Activated CD4-positive, alpha-beta T cell treated with anti-CD3 and anti-CD28 coated beads for 1 hour (primary cell): ENCODE results near the gene MOB2.

Experiments
- DNase-seq: peaks from one replicate; pipeline ENCODE4 v3.0.0-alpha.2; 2020

MOB2 gene, protein sequence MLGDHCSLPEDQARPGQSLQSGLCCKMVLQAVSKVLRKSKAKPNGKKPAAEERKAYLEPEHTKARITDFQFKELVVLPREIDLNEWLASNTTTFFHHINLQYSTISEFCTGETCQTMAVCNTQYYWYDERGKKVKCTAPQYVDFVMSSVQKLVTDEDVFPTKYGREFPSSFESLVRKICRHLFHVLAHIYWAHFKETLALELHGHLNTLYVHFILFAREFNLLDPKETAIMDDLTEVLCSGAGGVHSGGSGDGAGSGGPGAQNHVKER

DNA sequence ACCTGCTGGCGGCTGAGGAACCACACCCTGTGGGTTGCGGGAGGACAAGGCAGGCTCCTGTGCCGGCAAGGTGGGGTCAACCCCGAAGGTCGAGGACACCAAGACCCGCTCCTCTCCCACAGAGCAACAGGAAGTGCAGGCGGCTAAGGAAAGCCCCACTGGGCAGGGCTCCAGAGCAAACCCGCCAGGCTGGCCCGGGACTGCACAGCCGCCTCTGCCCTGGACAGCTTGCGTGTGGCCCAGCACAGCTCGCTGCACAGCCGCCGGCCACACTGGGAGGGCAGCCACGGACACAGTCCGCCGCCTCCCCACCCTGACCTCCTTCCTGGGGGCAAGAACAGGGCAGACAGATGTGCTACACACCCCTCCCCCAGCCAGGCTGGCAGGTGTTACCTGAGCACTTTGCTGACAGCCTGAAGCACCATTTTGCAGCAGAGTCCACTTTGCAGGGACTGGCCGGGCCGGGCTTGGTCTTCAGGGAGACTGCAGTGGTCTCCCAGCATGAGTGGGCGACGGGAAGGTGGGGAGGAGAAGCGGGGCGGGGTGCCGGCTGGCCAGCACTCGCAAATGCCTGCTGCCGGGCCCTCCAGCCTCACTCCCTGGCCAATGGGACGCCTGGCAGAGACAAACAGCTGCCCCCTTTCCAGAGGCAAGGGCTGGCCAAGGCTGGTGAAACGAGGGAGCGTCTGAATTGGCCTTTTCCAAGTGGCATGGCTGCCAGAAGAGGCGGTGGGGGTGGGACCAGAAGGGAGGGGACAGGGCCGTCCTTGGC lies at the start of gene MOB2:
TSS of gene MOB2 (minus strand) at position 726 of the 772 bp plus-strand sequence. CDS start at position 503, 223 bp downstream.
- DNase-seq, result no peak

DNA sequence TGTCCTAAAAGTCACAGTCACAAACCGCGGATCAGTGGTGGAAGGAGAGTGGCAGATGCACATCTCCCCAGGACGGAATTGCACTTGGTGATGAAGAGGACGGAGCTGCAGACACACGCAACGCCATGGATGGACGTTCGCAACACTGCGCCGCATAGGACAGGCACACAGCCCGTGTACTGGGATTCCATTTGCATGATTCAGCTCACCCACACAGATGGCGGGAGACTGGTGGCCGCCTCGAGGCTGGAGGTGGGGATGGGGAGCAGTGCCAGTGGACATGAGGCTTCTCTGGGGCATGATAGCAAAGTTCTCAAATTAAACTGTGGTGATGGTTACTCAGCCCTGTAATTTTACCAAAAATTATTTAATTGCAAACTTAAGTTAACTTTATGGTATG lies 48.1 kb upstream of the MOB2 start:
- no peak for DNase-seq

DNA sequence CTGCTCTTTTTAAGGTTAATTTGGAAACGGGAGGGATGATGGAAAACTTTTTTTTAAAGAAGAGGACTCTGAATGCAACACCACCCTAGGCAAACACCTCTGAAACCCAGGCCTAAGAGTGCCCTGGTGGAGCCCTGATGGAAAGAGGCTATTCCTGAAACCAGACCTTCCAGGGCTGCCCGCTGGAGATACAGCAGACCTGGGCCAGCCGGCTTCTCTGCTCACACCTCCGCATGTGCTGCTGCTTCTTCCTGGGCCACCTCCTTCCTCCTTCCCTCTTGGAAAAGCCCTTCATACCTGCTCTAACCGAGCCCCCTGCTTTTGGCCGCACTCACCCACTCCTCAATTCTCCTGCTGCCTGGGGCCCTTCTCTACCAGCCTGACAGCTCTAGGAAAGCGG lies 47.6 kb upstream of the MOB2 start:
- DNase-seq, result no peak

DNA sequence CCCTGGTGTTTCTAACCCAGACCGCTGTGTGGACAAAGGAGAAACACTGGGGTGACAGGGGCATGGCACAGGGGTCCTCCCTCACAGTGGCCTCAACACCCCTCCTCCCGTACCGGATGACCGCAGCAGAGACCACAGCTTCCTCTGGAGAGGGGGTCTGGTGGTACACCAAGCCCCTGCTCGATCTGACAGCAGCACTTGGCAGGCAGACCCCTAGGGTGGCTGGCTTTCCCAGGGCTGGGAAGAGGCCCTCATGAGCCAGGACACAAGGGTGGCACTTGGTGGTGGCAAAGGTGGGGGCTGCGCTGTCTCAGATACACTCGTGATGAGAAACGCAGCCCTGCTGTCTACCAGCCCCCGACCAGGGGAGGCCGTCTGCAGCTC lies 46.8 kb upstream of the MOB2 start:
- DNase-seq, result no peak

DNA sequence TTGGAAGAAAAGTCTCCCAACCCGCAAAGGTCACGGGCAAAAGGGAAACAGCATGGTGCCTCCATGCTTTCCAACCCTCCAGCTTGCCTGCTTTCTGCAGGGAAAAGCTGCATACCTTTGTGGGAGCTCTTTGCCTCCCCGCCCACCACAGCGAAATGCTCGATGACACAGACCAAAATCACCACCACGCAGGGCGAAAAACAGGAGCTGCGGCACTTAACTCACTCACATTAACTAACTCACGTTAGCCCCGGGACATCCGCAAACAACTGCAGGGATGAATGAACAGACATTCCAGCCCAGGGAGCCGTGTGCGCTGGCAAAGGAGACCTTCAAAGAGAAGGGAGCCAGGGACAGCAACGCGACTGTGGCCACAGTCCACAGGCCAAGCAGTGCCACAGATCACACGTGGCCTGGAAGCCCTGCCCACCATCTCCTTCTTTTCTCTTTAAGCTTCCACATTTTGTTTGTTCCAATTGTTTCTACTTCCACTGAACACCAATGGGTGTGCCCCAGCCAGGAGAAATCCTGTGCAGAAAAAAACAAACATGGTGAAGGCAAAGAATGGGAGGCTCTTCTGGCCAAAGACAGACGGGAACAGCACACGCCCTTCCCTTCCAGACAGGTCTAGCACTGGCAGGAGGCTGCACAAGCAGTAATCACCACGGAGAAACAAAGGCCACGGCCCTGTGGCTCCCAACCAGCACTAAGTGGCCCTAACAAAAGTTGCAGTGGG lies 46.2 kb upstream of the MOB2 start:
- no peak for DNase-seq

DNA sequence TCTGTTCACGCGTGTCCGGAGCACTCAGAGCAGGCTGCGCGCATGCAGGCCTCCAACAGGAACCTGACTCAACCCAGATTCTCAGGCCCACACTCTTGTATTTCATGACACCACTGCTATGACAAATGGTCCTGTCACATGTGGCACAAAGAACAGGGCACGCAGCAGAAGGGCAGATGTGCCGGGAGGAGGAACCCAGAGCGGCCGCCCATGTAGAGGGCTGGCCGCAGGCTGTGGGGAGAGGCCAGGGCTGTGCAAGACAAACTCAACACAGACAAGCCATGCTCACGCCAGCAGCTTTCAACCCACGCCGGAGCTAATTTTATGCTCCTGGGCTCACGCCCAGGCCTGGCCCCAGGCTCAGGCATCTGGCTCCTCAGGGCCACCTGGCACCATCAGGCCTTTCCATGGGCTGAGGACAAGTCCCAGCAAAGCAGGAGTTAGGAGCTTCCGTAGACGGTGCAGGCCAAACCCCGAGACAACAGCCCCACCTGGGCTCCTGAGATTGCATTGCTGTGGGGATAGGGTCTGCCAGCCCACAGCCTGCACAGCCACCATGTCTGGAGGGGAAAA lies 45.5 kb upstream of the MOB2 start:
- DNase-seq, result no peak

DNA sequence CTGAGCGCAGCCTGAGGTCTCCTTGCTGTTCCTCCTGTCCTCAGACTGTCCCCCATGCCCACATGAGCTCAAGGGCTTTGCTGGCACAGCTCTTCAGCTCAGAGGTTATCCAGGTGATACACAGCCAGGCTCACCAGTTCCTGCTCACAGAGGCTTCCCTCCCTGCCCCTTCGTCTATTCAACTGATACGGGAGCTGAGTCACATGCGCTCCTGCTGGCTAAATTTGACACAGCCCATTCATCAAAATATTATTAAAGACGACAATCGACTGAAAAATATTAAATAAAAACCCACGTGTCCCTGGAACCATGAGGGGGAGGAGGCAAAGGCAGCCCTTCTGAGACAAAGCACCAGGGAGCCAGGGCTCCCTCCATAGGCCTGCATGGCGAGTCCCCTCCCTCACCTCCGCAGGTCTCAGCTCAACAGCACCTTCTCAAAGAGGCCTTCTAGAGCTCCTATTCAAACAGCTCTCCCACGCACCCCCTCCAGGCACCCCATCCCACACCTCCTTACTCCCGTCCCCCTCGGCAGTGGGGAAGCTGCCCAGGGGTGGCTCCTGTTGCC lies 45.0 kb upstream of the MOB2 start:
- DNase-seq, result no peak

DNA sequence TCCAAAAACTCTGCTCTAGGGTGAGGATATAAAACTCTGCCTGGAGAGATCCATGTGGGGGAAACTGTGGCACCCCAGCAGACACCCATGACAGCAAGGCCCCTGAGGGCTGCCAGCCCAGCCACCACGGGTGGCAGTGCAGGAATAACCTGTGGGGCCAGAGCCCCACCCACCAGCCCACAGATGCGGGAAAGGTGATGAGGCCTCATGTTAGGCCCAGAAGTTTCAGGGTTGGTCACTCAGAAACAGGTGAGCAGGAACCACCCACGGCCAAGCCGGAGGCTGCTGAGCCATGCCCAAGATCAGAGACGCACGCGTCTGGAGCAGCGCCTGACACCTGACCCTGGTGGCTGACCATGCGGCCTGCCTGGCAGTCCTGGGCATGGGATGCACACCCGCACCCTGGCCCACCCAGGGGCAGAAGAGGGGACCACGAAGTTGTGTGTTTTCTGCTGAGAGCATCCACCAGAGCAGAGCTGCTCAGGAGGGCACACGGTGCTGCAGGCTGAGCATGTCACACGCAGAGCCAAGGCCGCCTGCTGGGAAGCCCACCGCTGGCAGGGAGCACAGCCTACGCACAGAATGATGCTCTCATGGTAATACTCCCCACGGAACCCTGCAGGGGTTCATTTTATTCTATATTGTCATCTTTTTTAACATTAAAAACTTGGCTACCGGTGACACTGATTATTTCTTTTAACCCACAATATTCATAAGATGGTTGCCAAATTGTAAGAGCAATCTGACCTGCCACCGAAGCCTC lies 44.3 kb upstream of the MOB2 start:
- no peak for DNase-seq

DNA sequence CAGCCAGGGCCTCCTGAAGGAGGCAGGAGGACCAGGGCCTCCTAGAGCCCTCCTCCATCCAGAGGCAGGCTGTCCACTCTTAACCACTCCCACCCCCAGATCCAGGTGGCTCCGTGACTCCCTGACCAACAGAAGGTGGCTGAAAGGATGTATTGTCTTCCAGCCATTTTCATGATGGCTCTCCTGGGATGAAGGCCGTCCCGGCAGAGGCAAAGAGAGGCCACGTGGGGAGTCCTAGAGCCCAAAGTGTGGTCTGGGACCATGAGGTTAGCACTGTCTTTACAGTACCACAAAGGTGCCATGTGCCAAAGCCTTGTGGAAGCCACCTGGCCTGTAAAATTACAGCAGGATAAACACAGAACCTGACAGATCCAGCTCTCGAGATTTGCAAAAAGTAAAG lies 43.2 kb upstream of the MOB2 start:
- no peak for DNase-seq

DNA sequence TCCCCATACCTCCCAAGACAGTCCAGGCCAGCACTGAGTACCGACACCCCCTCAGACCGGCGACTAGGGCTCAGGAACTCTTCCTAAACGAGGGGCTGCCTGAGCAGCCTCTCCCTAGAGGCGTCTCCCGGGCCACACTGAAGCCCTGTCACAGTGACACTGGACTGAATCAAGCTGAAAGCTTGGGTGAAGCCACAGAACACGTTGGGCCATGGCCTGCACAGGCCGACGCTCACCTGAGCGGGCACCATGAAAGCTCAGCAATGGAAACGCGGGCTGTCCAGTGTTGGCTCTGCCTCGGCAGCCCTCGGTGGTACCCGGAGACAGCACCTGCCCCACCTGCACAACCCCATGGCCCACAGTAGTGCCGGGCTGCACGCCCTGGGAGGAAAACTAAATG lies 42.7 kb upstream of the MOB2 start:
- no peak for DNase-seq

DNA sequence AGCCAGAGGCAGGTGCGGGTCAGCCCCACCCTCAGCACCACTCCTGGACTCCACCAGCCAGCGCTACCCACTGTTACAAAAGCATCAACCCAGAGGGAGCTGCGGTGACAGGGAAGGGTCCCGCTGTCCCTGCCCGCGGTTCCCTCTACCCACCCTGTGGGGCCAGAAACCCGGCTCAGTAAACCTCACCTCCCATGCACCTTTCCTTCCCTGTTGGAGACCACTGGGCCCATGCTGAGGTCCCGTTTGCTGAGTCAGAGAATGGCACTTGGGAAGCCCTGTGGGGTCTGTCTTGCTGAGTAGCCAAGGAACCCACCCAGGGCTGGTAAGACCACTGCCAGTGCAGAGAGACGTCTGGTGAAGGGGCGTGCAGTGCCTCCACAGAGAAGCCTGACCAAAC lies 42.1 kb upstream of the MOB2 start:
- DNase-seq, result no peak

DNA sequence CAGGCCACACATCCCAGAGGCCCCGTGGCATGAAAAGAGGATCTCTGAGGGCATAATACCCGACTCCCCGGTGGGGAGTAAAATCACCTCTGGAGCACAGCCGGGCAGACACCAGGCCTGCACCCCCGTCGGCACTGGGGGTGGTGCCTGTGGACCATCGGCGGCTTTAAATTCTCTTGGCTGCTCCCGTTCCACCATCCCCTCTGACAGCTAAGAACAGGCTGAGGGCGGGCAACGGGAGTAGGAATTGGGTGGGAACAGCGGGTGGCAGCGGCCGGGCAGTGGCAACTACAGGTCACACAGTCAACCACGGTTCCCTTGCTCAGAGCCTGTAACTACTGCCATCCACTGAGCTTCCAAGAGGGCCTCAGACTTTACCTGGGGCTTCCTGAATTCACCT lies 40.2 kb upstream of the MOB2 start:
- DNase-seq, result no peak

DNA sequence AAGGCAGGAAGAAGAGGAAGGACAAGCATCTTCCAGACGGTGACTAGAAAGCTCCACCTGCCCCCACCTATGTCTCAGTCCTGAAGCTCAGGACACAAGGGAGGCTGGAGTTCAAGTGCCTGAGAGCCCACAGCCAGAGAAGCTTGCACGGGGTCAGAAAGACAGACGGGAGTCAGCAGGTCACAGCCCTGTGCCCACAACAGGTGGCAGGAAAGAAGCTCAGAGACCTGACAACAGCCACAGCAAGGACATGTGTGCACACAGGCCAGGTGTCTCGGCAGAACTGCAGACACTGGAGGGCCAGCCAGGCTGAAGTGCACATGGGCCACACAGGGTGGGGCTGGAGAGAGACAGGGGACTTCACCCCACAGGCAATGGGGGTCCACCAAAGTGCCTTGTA lies 37.2 kb upstream of the MOB2 start:
- DNase-seq, result no peak

DNA sequence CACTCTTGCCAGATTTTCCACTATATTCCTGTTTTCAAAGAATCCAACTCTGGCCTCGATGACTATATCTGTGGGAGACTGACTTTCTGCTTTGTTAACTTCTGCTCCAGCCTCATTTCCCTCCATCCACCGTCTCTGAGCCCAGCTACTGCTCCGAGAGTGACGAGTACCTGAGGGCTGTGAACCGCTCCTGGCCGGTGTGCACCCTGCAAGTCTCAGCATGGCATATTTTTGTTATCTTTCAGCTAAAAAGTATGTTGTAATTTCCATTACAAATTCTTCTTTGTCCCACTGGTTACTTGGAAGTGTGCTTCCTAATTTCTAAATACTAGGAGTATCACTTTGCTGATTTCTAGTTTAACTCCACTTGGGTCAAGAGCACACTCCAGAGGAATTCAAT lies 36.5 kb upstream of the MOB2 start:
- DNase-seq, result no peak

DNA sequence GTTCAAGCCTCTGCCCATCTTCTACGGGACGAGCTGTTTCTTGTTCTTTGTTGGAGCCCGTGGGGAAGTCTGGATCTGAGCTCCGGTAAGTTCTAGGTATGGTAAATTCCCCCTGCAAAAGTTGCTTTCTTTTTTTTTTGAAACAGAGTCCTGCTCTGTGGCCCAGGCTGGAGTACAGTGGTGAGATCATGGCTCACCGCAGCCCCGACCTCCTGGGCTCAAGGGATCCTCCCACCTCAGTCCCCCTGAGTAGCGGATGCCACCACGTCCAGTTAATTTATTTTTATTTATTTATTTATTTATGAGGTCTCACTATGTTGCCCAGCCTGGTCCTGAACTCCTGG lies 35.5 kb upstream of the MOB2 start:
- DNase-seq, result no peak

DNA sequence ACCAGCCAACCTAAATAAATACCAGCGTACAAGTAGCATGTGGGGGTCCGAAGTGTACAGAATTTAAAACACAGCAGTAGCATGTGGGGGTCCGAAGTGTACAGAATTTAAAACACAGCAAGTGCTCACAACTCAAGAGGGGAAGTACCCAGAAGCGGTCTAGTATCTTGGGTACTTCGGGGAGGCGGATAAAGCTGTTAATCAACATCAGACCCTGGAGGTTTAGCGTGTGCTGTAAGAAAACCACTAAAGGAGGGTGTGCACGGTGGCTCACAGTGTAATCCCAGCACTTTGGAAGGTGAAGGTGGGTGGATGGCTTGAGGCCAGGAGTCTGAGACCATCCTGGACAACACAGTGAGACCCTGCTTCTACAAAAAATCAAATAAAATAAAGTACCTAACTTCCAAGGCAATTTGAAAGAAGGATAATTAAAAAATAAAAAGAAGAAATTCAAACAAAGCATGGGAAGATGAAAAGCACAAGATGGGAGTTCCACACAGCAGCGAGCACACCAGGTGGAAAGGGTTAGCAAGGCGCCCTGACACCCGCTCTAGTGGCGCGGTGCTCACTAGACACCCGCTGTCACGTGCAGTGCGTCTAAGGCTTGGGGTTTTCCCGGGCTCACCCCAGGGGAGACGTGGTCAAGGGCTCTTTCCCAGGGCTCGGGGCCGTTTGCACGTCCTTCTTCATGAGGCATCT lies 35.0 kb upstream of the MOB2 start:
- DNase-seq, result no peak

DNA sequence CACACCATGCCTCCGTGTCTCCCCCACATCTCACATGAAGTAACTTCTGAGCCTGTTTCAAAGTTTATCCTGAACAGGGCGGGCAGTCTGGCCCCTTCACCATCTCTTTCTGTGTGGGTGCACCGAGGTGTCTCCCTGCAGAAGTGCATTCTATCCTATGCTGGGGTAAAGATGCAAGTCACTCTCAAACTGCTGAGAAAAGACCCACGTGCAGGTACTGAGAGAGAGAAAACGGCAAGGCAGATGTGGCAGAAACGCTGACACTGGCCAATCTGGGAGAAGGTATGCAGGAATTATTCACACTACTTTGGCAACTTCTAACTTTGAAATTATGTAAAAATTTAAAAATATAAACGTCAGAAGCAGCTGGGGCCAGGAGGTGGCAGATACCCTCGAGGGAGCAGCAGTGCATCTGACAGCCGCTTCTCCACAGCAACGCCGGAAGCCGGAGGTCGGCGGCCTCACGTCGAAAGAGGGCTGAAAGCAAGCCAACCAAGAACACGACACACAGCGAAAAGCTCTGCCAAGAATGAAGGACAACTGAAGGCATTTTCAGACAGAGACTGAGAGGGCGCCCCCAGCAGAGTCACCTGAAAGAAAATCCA lies 34.2 kb upstream of the MOB2 start:
- DNase-seq, result no peak

DNA sequence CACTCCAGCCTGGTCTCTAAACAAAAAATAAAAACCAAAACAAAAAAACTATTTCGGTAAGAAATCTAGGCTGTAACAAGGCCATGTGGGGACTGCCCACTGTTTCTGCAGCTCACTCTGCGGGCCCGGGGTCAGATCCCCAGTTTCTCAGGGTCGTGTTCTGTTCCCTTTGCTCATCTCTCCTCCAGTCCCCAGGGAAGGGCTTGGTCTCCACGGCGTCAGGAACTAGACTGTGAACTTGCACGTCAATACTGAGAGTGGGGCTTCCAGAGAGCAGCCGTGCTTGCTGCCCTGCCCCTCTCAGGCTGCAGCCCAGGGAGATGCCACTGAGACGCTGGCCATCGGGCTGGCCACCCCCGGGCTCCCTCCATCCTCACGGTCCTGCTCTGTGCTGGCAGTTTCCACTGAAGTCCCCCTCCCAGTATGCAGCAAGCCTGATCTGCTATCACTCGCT lies 33.7 kb upstream of the MOB2 start:
- no peak for DNase-seq

DNA sequence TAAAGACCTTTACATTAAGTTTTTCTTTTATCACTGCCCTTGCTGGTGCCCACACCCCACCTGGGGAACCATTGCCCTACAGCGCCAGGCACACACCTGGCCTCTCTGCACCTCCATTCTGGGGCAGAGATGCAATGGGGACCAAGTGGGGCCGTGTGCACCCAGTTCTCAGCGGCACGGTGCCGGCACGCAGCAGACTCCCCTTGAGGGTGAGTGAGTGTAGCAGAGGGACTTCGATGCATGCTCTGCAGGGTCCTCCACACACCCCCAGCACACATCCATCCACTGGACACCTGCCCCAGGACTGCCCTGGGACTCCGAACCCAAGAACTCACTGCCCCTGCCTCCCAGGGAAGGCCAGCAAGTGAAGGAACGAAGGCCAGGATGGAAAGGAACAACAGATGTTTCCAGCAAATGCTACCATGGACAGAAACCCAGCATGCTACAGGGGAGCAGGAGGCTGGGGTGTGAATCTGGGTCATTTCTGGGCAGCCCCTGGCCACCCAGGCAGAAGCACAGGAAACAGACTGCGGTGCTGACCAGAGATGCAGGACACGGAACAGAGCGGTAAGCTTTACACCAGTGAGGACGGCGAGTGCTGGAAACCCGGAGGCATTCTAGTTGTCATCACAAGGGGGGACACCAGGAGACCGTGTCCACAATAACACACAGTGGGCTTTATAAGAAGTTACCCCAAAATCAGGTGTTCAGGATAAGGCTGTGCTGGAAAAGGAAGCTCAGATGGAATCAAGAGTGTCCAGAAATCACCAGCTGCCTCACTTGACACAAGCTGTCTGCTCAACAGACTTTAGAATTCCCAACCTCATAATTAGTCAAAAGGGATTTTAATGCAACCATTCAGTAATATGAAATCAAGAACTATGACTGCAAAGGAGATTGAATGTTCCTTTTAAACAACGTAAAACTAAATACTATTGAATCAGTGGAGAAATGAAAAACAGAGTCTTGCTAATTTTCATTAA lies 32.7 kb upstream of the MOB2 start:
- no peak for DNase-seq

DNA sequence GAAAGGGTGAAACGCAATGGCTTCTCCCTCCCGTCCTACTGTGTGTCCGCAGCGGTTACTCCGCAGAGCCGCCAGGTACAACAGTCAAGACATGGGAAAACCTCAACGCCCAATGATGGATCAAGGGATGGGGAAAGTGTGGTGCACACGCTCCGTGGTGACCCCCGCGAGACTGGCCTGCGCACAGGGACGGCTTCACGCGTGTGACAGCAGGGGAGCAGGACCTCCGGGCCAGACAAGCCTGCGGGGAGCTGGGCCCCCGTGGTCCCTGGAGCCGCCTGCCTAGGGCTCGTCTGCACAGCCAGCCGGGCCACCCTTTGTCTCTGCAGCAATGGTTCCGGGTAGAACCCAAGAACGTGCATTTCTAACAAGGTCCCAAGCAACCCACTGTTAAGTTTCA lies 31.7 kb upstream of the MOB2 start:
- DNase-seq, result no peak
